NT2/D1 (cell line): ENCODE measurements around the gene SH3PXD2B.

Source experiments
- YY1 ChIP-seq: IDR thresholded peaks from 2 replicates; pipeline ENCODE4 v1.6.1; 2011; ENCODE audit not compliant: insufficient read length, insufficient read depth
- ZNF274 ChIP-seq: IDR thresholded peaks from 2 replicates; pipeline ENCODE4 v1.6.1; 2011; ENCODE audit warnings: mild to moderate bottlenecking, low read depth, low read length

DNA sequence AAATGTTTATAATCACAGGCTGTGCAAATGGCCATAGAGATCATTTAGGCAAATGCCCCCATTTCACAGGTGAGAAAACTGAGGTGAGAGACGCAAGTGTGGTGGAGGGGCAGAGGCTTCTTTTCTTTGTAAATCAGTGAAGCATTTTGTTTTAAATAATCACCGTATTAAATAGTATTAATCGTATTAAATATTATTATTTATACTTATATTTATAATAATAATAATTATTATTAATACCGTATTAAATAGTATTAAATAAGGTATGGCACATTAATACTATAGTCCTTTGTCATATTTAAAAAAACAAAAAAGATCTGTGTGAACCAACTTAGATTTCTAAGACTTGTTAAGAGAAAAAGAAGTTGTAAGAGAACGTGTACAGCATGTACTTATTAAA, 32.6 kb upstream of the SH3PXD2B start:
- TF ChIP-seq YY1 (no peak), ZNF274 (no peak)
